ENCODE measurements around the gene RDH12.
"Not testable (repeated sequence)": the region's sequence is repeated elsewhere in the genome, so short reads cannot be mapped to it uniquely, and the experiment has no call there.

RDH12 gene

DNA sequence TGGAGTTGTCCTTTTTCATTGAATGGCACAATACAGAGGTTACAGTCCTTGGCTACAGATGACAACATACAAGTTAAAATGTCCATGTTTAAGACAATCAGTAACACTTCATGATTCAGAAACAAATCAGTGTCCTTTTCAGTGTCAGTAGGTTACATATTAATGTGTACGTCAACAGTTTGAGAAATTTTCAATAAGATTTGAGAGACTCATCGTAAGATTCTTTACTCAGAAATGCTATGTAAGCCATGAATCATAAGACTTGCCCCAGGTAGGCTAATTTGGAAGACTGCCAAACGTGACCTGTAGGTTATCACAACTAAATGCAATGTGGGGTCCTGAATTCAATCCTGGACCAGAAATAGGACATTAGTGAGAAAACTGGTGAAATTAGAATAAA lies 3.5 kb downstream of the RDH12 start:
- no peak for DNase-seq (ENCODE audit: low read depth)

- not testable (repeated sequence) for DNase-seq (ENCODE audit: low read depth)
Observed at GRCh38 chr14:67709346-67709745, 7.7 kb downstream of the RDH12 start.

GRCh38 chr14:67709796-67710195 lies 8.1 kb downstream of the RDH12 start:
- DNase-seq (ENCODE audit: low read depth), result not testable (repeated sequence)

DNA sequence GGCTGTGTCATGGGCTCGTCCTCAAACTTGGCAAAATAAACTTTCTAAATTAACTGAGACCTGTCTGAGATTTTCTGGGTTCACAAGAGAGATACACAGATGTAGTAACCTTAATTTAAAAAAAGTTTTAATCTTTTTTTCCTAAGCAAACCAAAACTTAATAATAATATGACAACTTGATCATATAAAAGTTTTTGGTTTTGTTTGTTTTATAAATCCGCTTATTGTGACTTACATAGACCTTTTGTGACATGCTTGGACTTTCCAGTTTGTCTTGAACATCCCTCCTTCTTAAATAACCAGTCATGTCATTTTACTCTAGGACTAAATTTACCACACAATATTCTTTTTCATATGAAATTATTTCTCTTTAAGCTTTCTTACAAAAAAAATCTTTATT lies 8.5 kb downstream of the RDH12 start:
- DNase-seq (ENCODE audit: low read depth), result no peak

DNA sequence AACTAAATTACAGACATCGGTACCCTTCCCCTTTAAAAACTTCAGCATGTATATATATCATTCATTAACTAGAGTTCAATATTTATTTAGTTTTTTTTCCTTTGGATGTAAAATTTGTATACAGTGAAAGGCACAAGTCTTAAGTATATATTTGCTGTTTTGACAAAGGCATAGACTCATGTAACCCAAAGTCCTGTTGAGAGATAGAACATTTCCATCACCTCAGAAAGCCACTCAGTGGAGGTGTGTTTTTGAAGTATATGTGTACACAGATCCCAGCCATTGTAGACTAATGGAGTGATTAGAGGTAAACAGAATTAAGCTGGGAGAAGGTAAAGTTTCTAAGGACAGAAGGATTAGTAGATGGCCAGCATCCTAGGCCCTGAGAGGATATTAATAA lies 15.4 kb downstream of the RDH12 start:
- no peak for DNase-seq (ENCODE audit: low read depth)

GRCh38 chr14:67718265-67718664 lies 16.6 kb downstream of the RDH12 start:
- DNase-seq (ENCODE audit: low read depth), result no peak

- not testable (repeated sequence) for DNase-seq (ENCODE audit: low read depth)
Observed at GRCh38 chr14:67719385-67719784, 17.7 kb downstream of the RDH12 start.

DNA sequence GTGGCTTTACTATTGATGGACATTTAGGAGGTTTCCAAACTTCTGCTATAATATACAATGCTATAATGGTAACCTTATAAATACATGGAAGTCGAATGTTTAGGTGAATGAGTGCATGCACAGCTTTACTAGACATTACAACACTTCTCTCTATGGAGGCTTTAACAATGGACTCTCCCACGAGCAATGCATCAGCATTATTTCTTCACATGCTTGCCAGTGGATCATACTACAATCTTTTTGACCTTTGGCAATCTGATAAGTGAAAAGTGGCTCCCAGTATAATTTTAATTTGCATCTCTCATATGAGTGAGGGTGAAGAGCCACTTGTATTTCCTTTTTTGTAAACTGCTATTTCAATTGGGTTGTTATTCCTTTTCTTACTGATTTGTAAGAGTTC lies 18.2 kb downstream of the RDH12 start:
- DNase-seq (ENCODE audit: low read depth), result no peak

DNA sequence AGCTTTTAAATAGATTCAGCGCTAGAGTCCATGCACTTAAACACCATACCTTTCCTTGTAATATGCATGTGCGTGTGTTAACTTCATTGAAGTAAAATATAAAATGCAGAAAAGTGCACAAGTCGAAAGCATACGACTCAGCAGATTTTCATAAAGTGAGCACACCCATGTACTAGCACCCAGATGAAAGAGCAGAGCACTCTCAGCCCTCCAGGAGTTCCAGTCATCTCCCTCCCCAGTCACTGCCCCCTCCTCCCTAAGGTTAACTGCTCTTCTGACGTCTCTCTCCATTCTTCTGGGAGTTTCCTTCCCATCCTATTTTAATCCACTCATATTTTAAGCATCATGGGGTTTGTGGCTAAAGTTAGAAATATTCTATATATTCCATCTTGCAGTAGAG lies 20.2 kb downstream of the RDH12 start:
- no peak for DNase-seq (ENCODE audit: low read depth)

GRCh38 chr14:67722293-67722692 lies 20.6 kb downstream of the RDH12 start:
- no peak for DNase-seq (ENCODE audit: low read depth)

DNA sequence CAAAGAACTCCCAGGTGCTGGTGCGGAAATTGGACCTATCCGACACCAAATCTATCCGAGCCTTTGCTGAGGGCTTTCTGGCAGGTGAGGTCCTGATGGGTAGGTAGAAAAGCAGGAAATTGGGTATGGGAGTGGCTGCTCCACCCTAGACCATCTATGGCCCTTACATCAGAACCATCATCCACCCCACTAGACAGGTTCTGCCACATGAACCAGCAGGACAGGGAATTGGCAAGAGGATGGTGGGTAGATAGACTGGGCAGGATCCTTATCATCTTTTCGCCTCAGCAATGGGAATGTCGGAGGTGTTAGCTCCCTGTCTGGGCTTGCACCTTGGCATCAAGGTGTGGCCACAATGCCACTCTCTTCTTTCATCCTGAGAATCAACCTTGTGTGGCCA lies 23.5 kb downstream of the RDH12 start:
- no peak for DNase-seq (ENCODE audit: low read depth)

- DNase-seq (ENCODE audit: low read depth), result no peak
Observed at GRCh38 chr14:67727361-67727760, 25.7 kb downstream of the RDH12 start.

DNA sequence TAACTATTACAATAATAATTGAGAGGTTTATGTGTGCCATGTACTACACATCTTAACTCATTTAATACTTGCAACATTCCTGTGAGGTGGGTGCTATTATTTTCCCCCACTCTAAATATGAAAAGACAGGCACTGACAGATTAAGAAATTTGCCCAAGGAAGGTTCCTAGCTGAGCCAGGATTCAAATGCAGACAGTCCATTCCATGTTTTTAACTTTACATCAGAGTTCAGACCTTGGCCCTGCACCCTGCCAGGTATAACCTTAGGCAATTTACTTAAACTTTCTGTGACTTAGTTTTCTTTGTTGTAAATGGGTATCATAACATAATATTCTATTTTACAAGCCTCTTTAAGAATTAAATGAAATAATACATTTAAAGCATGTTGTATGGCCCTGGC lies 26.6 kb downstream of the RDH12 start:
- no peak for DNase-seq (ENCODE audit: low read depth)

GRCh38 chr14:67729072-67729885 lies 27.6 kb downstream of the RDH12 start:
- DNase-seq (ENCODE audit: low read depth), result no peak

DNA sequence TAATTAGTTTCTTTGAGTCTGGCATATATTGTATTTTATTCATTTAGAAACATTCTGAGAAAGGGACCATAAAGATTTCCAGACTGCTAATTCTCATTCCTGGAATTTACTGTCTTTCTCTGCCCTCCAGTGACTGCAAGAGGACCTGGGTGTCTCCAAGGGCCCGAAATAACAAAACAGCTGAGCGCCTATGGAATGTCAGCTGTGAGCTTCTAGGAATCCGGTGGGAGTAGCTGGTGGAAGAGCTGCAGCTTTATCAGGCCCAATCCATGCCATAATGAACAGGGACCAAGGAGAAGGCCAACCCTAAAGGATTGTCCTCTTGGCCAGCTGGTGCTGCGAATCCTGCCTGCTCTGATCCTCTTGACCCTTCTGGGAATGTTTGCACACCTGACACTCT lies 31.9 kb downstream of the RDH12 start:
- DNase-seq (ENCODE audit: low read depth), result no peak

DNA sequence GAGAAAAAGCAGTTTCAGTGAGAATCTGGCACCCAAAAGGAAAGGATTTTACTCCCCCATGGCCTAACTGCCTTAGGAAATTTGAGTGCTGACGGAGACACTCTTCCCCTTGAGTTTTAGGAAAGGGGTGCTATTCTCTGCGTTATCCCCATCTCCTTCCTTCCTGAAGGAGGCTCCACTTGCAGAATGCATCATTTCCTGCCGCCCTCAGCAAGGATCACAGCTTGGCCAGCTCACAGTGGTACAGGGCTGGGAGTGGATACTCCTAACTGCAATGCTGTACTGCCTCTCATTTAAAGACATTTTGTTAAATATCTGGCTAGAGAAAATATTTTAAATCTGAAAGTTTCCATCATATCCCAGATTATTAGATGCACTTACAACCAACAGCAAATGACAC lies 33.0 kb downstream of the RDH12 start:
- DNase-seq (ENCODE audit: low read depth), result no peak

DNA sequence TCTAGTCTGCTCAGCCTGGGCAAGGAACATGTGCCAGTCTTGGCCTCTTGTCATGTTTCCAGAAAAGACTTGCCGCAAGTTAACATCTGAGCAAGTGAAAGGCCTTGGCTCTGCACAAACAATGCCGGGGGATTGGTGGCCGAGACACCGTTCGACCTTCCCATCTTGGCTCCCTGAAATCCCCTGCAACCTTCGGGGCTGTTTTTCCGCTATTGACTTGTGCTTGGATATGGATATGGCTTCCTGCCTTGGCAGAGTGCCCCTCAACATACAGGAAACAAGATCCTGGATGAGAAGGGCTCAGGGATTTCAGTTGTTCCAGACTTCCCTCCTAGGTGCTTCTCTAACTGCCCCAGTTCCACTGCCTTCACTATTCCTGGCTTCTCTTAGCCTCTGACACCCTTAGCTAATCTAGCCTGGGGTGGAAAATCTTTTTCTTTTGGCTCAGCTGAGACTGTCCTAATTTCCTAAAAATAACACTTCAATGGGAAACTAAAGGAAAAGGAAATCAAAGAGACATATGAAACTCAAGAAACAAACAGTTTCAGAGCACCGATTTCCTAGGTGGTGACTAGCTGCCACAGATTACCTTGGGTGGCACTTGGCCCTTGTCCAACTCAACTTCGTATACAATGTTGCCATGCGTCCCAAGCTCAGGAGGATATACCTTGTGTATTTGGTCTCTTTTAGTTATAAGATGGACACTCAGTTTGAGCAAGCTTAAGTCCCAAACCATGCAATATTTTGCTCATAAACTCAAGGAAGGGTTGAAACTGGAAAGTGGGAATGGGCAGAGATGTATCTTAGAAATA lies 33.9 kb downstream of the RDH12 start:
- no peak for DNase-seq (ENCODE audit: low read depth)

DNA sequence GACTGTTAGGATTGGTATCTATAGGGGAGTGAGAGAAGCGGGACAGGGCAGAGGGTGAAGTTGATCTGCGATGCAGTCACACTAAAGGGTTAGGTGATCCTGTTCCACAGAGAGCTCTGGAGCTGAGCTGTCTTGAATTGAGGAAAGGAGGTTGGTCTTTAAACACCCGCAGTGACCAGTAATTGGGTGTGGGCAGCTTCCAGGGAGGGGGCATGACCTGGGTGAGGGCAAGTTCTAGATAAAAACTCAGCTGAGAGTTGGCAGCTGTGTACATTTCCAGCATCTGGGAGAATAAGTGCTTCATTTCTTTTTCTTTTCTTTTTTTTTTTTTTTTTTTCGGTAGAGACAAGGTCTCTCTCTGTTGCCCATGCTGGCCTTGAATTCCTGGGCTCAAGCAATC lies 35.1 kb downstream of the RDH12 start:
- no peak for DNase-seq (ENCODE audit: low read depth)

GRCh38 chr14:67738740-67739504 lies 37.2 kb downstream of the RDH12 start:
- no peak for DNase-seq (ENCODE audit: low read depth)

DNA sequence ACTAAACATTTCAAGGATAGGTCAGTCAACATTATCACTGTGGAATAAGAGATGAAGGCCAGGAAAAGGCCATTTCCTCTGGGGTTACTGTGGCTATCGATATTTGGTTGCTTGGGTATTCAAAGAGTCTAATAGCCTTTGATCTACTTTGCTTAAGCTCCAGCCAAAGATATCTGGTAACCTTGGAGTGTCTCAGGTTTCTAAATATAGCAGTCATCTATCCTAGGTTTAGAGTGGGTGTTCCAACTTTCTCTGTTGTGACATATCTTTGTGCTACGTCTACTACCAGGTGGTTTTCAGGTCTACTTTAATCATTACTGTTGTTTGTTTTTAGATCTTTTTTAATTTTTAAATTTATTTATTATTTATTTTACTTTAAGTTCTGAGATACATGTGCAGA lies 42.4 kb downstream of the RDH12 start:
- DNase-seq (ENCODE audit: low read depth), result no peak

DNA sequence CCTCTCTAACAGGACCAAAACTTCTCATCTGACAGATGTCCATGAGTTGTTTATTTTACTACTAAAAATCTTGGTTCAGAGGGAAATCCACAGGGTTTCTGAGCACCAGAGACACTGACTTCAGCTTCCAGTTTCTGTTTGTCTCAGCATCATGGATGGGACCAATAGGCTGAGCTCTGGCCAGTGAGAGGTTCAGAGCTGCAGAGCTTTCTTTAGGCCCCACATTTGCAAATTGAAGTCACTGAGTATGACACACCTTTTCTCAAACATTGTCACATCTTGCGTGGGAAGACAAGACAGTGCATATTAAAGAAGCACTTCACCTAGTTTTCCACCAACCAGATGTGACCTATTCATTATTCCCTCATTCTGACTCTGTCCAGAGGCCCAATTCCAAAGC lies 45.2 kb downstream of the RDH12 start:
- DNase-seq (ENCODE audit: low read depth), result no peak

DNA sequence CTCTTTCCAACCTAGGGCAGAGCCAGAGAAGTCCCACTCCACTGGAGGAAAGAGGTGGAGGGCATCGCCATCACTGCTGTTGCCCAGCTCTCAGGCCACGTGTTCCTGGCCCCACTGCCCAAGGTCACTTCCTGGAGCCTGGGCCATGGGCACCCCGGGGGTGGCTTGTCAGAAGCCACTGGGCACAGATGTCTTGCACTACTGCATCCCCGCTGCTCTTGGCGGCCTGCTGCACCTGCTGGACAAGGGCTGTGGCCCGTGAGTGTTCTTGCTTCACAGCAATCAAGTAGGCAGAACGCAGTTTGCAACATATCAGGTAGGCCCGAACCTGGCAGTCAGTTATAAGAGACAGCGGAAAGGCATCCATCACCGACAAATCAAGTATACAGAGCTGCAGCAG lies 46.6 kb downstream of the RDH12 start:
- DNase-seq (ENCODE audit: low read depth), result no peak

Measured in CMK (cell line).